Adrenal gland (tissue), 5 donors: ENCODE measurements around the gene MSTO1.
"Not testable (repeated sequence)": the region's sequence is repeated elsewhere in the genome, so short reads cannot be mapped to it uniquely, and the experiment has no call there.

Source experiments
- CTCF ChIP-seq, 6 experiments: fragments of 450-650 bp in 4 of 6; fragments of 200-600 bp in 2 of 6; sonication (generic) in 1 of 6; IDR thresholded peaks; 1 replicate in 5 of 6; 2 replicates in 1 of 6; pipeline versions ENCODE4 v1.5.1 to v1.8.0; 2016 to 2021; ENCODE audit warnings: antibody characterized with exemption in 6 of 6, mild to moderate bottlenecking in 2 of 6, moderate library complexity in 1 of 6
- POLR2A ChIP-seq, 2 donors: fragments of 450-650 bp; IDR thresholded peaks; one replicate each; pipeline ENCODE4 v1.6.1; 2017; ENCODE audit warnings: antibody characterized with exemption in 2 of 2, mild to moderate bottlenecking in 2 of 2, moderate library complexity in 1 of 2
- donor health status: DM: no; HTN: no; CAD: no.

GRCh38 chr1:155561779-155562580, 48.0 kb upstream of the MSTO1 start:
- TF ChIP-seq CTCF (IDR thresholded peaks at IDR 0.05), result not testable (repeated sequence)
- TF ChIP-seq POLR2A (IDR thresholded peaks at IDR 0.05), result peak; percentile 22 to 42
